ENCODE data around the gene ERICH3. TPM values are rescaled to one million over a fixed set of nuclear protein-coding genes. Genes with fewer than 3 reads are reported as not detected.

ERICH3 gene
- polyA plus RNA-seq, 1 donor from 2014 or later: 0.27 TPM

DNA sequence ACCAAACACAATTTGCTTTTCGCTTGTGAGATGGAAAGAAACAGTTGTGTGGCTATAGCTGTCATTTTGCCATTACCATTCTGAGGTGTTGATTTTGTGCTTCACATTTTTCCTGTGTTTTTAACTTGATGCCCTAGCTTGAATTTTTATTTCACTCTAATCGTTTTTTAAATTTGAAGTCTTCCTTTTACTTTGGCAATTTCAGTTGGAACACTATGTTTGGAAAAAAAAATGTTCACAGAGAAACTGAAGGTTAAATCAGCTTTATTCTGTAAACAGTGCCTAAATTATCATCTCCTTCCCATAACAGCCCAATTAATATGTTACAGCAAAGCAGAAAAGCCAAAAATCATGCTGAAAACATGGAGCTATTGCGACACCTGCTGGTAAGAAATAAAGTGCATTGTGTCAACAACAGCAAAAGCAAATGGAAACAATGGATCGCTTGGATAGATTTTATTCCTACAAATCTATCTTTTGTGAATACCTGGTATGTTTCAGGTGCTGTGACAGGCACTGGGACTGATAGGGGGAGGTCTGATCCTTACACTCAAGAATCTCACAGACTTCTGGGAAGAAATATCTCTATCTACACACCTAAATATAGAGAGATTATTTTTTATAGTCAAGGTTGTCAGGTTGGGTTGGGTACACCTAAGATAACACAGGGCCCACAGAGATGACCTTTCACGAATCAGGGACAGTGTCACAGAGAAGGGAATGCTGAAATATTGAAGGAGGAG lies 16.2 kb upstream of the ERICH3 start:
- TF ChIP-seq, protein P1, sequence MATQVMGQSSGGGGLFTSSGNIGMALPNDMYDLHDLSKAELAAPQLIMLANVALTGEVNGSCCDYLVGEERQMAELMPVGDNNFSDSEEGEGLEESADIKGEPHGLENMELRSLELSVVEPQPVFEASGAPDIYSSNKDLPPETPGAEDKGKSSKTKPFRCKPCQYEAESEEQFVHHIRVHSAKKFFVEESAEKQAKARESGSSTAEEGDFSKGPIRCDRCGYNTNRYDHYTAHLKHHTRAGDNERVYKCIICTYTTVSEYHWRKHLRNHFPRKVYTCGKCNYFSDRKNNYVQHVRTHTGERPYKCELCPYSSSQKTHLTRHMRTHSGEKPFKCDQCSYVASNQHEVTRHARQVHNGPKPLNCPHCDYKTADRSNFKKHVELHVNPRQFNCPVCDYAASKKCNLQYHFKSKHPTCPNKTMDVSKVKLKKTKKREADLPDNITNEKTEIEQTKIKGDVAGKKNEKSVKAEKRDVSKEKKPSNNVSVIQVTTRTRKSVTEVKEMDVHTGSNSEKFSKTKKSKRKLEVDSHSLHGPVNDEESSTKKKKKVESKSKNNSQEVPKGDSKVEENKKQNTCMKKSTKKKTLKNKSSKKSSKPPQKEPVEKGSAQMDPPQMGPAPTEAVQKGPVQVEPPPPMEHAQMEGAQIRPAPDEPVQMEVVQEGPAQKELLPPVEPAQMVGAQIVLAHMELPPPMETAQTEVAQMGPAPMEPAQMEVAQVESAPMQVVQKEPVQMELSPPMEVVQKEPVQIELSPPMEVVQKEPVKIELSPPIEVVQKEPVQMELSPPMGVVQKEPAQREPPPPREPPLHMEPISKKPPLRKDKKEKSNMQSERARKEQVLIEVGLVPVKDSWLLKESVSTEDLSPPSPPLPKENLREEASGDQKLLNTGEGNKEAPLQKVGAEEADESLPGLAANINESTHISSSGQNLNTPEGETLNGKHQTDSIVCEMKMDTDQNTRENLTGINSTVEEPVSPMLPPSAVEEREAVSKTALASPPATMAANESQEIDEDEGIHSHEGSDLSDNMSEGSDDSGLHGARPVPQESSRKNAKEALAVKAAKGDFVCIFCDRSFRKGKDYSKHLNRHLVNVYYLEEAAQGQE (IDR thresholded peaks at IDR 0.05; ENCODE audit: borderline replicate concordance): no peak
- peak; percentile 95 for TF ChIP-seq RAD21 (conservative IDR thresholded peaks at IDR 0.05)
- no peak for TF ChIP-seq EP300 (conservative IDR thresholded peaks at IDR 0.05; ENCODE audit: poor library complexity, severe bottlenecking)
- TF ChIP-seq SMC3 (conservative IDR thresholded peaks at IDR 0.05; ENCODE audit: poor library complexity): peak; percentile 91
- TF ChIP-seq, protein P2, sequence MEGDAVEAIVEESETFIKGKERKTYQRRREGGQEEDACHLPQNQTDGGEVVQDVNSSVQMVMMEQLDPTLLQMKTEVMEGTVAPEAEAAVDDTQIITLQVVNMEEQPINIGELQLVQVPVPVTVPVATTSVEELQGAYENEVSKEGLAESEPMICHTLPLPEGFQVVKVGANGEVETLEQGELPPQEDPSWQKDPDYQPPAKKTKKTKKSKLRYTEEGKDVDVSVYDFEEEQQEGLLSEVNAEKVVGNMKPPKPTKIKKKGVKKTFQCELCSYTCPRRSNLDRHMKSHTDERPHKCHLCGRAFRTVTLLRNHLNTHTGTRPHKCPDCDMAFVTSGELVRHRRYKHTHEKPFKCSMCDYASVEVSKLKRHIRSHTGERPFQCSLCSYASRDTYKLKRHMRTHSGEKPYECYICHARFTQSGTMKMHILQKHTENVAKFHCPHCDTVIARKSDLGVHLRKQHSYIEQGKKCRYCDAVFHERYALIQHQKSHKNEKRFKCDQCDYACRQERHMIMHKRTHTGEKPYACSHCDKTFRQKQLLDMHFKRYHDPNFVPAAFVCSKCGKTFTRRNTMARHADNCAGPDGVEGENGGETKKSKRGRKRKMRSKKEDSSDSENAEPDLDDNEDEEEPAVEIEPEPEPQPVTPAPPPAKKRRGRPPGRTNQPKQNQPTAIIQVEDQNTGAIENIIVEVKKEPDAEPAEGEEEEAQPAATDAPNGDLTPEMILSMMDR (IDR thresholded peaks at IDR 0.05; ENCODE audit: poor library complexity, severe bottlenecking): peak; percentile 96
- H3K4me3 ChIP-seq (ENCODE audit: low read length): no peak overlapping the region

DNA sequence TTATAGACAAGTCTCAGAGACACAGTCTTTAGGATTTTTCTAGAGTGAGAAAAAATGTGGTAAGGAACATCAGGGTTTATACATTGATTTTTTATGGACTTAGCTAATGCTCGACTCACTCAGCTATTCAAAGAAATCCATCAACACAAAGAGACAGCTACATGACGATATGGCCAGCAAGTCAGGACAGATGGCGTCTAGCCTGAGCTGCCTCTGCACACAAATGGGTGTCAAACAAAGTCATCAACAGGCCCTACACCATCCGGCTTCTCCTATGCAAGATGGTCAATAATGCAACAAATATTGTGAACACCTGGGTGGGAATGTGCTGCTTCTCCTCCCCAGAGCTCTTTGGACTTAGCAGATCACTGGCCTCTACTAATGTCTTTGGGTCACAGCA lies 13.3 kb upstream of the ERICH3 start:
- Histone ChIP-seq H4K20me1 (ENCODE audit: insufficient read depth) (no peaks in the 10 kb centered on the region), H3K27me3 (ENCODE audit: insufficient read depth, low read depth, low read length) (no peaks in the 10 kb centered on the region), H3K4me2 (ENCODE audit: low read length) (no peak overlapping the region), H3K4me3 (ENCODE audit: low read length) (no peak overlapping the region), H3F3A (ENCODE audit: insufficient read depth, low read length, poor library complexity, severe bottlenecking) (peaks cover 5% of the 10 kb centered on the region), H2AFZ (ENCODE audit: low read depth, low read length) (no peak overlapping the region), H3K9ac (ENCODE audit: low read length) (no peak overlapping the region), H3K79me2 (replicated peaks; ENCODE audit: insufficient read depth, low read length) (no peaks in the 10 kb centered on the region), H3K9me2 (ENCODE audit: insufficient read depth, low read length) (no peaks in the 10 kb centered on the region), H3K9me3 (ENCODE audit: low read length) (no peaks in the 10 kb centered on the region), H3K27ac (ENCODE audit: low read length) (no peak overlapping the region), H3K36me3 (ENCODE audit: insufficient read depth, low read length) (no peaks in the 10 kb centered on the region)
- TF ChIP-seq POLR2AphosphoS5 (IDR thresholded peaks at IDR 0.05) (no peak), TAF1 (IDR thresholded peaks at IDR 0.05; ENCODE audit: low read depth) (no peak), MXI1 (conservative IDR thresholded peaks at IDR 0.05; ENCODE audit: poor library complexity, severe bottlenecking) (no peak), RAD21 (conservative IDR thresholded peaks at IDR 0.05) (no peak), SMC3 (conservative IDR thresholded peaks at IDR 0.05; ENCODE audit: poor library complexity) (no peak), EP300 (conservative IDR thresholded peaks at IDR 0.05; ENCODE audit: poor library complexity, severe bottlenecking) (no peak), EZH2 (IDR thresholded peaks at IDR 0.05; ENCODE audit: borderline replicate concordance, insufficient read depth, low read length, poor library complexity, severe bottlenecking) (no peak)
- TF ChIP-seq, protein P2 (IDR thresholded peaks at IDR 0.05; ENCODE audit: poor library complexity, severe bottlenecking): no peak
- TF ChIP-seq, protein P1 (IDR thresholded peaks at IDR 0.05; ENCODE audit: borderline replicate concordance): no peak

More for the DNA sequence above, 16.2 kb upstream of the ERICH3 start:
- Histone ChIP-seq H3K27ac (ENCODE audit: low read length) (peak overlapping the region; percentile 61), H3K4me2 (ENCODE audit: low read length) (no peak overlapping the region), H3K9me2 (ENCODE audit: insufficient read depth, low read length) (no peaks in the 10 kb centered on the region), H4K20me1 (ENCODE audit: insufficient read depth) (no peaks in the 10 kb centered on the region), H3K27me3 (ENCODE audit: insufficient read depth, low read depth, low read length) (no peaks in the 10 kb centered on the region), H2AFZ (ENCODE audit: low read depth, low read length) (peak overlapping the region; percentile 90), H3K36me3 (ENCODE audit: insufficient read depth, low read length) (no peaks in the 10 kb centered on the region), H3K79me2 (replicated peaks; ENCODE audit: insufficient read depth, low read length) (no peaks in the 10 kb centered on the region), H3K9ac (ENCODE audit: low read length) (peak overlapping the region; percentile 47), H3K9me3 (ENCODE audit: low read length) (no peaks in the 10 kb centered on the region), H3F3A (ENCODE audit: insufficient read depth, low read length, poor library complexity, severe bottlenecking) (peaks cover 5% of the 10 kb centered on the region)

All from neural cell (in vitro differentiated cells).